ENCODE data around the gene TMEM107. TPM values are rescaled to one million over a fixed set of nuclear protein-coding genes. Genes with fewer than 3 reads are reported as not detected.

Gene TMEM107
- total RNA-seq, 1 experiment from 2014 or later = 30.1 TPM

DNA sequence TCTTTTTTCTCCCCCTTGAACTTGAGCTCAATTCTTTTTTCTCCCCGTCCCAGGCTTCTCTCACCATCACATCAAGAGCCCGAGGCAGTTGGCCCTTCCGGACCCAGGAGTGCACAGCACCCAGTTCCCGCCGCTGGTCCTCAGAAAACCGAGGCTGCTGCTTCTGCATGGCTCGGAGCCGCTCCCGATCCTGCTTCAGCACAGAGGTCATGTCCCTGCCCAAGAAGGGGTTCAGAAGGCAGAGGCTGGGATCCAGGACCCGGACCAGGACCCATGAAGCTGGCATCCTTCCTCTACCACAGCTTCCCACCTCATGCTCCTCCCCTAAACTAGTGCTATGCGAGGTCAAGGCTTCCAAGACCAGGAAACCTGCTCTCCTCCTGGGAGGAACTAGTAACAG, 34.4 kb downstream of the TMEM107 start:
- Histone ChIP-seq H3K79me2 (ENCODE audit: insufficient read depth, low read length) (no peaks in the 10 kb centered on the region), H3K9me3 (ENCODE audit: control insufficient read depth in 1 of 2, insufficient read depth in 1 of 2, low read depth in 1 of 2, low read length in 2 of 2) (no peaks in the 10 kb centered on the region), H3K36me3 (ENCODE audit: control insufficient read depth in 1 of 2, insufficient read depth in 2 of 2, low read length in 2 of 2) (peaks cover 19 to 47% of the 10 kb centered on the region in 2 experiments), H3K9me2 (ENCODE audit: insufficient read depth) (no peaks in the 10 kb centered on the region), H3K27me3 (ENCODE audit: insufficient read depth, low read length) (no peaks in the 10 kb centered on the region), H3K27ac (ENCODE audit: low read depth, low read length) (no peak overlapping the region), H4K20me1 (ENCODE audit: insufficient read depth) (0 out of 2 replicates have a peak, but pooled peaks cover 6% of the 10 kb centered on the region), H3K9ac (ENCODE audit: low read length) (no peak overlapping the region), H3K4me3 (replicated peaks in 1 of 2; ENCODE audit: low read depth in 1 of 2, low read length in 2 of 2) (no peak overlapping the region), H3K4me2 (ENCODE audit: low read length) (no peak overlapping the region), H3K4me1 (ENCODE audit: control insufficient read depth in 1 of 2, insufficient read depth in 2 of 2, low read length in 2 of 2) (peaks cover 15 to 42% of the 10 kb centered on the region in 2 experiments), H2AFZ (ENCODE audit: low read depth, low read length, poor library complexity, severe bottlenecking) (no peak overlapping the region)
- RAD21 ChIA-PET (ENCODE audit: low non-redundant PET in 1 of 2, low total read pairs in 2 of 2, uncharacterized antibody in 2 of 2, unreplicated experiment in 2 of 2) = no interaction called here
- TF ChIP-seq POLR2A (IDR thresholded peaks at IDR 0.05; ENCODE audit: borderline replicate concordance, extremely low read depth, insufficient read depth, insufficient read length) (no peak), RAD21 (IDR thresholded peaks at IDR 0.05; ENCODE audit: low read depth) (no peak), SIN3A (IDR thresholded peaks at IDR 0.05; ENCODE audit: low read depth) (no peak), TCF7L2 (IDR thresholded peaks at IDR 0.05; ENCODE audit: borderline replicate concordance, extremely low read depth, insufficient read depth, insufficient read length) (no peak), FOSL1 (IDR thresholded peaks at IDR 0.05; ENCODE audit: low read depth) (no peak), ELF1 (IDR thresholded peaks at IDR 0.05; ENCODE audit: borderline replicate concordance, low read depth) (no peak), POLR2AphosphoS5 (IDR thresholded peaks at IDR 0.05; ENCODE audit: low read depth, low read length) (no peak), ZNF274 (IDR thresholded peaks at IDR 0.05; ENCODE audit: low read depth, low read length) (no peak), EZH2 (IDR thresholded peaks at IDR 0.05) (no peak), SP1 (IDR thresholded peaks at IDR 0.05; ENCODE audit: low read depth) (no peak), CEBPB (IDR thresholded peaks at IDR 0.05; ENCODE audit: low read depth) (no peak), EZH2phosphoT487 (IDR thresholded peaks at IDR 0.05; ENCODE audit: borderline replicate concordance) (no peak), CBX3 (IDR thresholded peaks at IDR 0.05; ENCODE audit: low read depth) (no peak), SRF (IDR thresholded peaks at IDR 0.05; ENCODE audit: low read depth) (no peak), ZFX (IDR thresholded peaks at IDR 0.05) (no peak)
- TF ChIP-seq, protein P1, sequence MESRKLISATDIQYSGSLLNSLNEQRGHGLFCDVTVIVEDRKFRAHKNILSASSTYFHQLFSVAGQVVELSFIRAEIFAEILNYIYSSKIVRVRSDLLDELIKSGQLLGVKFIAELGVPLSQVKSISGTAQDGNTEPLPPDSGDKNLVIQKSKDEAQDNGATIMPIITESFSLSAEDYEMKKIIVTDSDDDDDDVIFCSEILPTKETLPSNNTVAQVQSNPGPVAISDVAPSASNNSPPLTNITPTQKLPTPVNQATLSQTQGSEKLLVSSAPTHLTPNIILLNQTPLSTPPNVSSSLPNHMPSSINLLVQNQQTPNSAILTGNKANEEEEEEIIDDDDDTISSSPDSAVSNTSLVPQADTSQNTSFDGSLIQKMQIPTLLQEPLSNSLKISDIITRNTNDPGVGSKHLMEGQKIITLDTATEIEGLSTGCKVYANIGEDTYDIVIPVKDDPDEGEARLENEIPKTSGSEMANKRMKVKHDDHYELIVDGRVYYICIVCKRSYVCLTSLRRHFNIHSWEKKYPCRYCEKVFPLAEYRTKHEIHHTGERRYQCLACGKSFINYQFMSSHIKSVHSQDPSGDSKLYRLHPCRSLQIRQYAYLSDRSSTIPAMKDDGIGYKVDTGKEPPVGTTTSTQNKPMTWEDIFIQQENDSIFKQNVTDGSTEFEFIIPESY (IDR thresholded peaks at IDR 0.05; ENCODE audit: extremely low read depth, insufficient replicate concordance, low read length) = no peak
- TF ChIP-seq, protein P2, sequence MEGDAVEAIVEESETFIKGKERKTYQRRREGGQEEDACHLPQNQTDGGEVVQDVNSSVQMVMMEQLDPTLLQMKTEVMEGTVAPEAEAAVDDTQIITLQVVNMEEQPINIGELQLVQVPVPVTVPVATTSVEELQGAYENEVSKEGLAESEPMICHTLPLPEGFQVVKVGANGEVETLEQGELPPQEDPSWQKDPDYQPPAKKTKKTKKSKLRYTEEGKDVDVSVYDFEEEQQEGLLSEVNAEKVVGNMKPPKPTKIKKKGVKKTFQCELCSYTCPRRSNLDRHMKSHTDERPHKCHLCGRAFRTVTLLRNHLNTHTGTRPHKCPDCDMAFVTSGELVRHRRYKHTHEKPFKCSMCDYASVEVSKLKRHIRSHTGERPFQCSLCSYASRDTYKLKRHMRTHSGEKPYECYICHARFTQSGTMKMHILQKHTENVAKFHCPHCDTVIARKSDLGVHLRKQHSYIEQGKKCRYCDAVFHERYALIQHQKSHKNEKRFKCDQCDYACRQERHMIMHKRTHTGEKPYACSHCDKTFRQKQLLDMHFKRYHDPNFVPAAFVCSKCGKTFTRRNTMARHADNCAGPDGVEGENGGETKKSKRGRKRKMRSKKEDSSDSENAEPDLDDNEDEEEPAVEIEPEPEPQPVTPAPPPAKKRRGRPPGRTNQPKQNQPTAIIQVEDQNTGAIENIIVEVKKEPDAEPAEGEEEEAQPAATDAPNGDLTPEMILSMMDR (IDR thresholded peaks at IDR 0.05 in 2 of 3, conservative IDR thresholded peaks at IDR 0.05 in 1 of 3; ENCODE audit: borderline replicate concordance in 1 of 3, insufficient read depth in 1 of 3, low read depth in 2 of 3, low read length in 2 of 3) = no peak
- TF ChIP-seq, protein P3, sequence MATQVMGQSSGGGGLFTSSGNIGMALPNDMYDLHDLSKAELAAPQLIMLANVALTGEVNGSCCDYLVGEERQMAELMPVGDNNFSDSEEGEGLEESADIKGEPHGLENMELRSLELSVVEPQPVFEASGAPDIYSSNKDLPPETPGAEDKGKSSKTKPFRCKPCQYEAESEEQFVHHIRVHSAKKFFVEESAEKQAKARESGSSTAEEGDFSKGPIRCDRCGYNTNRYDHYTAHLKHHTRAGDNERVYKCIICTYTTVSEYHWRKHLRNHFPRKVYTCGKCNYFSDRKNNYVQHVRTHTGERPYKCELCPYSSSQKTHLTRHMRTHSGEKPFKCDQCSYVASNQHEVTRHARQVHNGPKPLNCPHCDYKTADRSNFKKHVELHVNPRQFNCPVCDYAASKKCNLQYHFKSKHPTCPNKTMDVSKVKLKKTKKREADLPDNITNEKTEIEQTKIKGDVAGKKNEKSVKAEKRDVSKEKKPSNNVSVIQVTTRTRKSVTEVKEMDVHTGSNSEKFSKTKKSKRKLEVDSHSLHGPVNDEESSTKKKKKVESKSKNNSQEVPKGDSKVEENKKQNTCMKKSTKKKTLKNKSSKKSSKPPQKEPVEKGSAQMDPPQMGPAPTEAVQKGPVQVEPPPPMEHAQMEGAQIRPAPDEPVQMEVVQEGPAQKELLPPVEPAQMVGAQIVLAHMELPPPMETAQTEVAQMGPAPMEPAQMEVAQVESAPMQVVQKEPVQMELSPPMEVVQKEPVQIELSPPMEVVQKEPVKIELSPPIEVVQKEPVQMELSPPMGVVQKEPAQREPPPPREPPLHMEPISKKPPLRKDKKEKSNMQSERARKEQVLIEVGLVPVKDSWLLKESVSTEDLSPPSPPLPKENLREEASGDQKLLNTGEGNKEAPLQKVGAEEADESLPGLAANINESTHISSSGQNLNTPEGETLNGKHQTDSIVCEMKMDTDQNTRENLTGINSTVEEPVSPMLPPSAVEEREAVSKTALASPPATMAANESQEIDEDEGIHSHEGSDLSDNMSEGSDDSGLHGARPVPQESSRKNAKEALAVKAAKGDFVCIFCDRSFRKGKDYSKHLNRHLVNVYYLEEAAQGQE (IDR thresholded peaks at IDR 0.05; ENCODE audit: low read depth) = no peak
- TF ChIP-seq, protein P4, sequence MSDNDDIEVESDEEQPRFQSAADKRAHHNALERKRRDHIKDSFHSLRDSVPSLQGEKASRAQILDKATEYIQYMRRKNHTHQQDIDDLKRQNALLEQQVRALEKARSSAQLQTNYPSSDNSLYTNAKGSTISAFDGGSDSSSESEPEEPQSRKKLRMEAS (IDR thresholded peaks at IDR 0.05) = no peak
- TF ChIP-seq, protein P5, sequence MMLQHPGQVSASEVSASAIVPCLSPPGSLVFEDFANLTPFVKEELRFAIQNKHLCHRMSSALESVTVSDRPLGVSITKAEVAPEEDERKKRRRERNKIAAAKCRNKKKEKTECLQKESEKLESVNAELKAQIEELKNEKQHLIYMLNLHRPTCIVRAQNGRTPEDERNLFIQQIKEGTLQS (IDR thresholded peaks at IDR 0.05) = no peak
- CTCF ChIA-PET = interaction anchor here (1.6 kb wide), 1 partner anchor 9 kb away, joined by 4 read pairs; no protein-coding TSS in a partner anchor
- intact Hi-C loops (cut with micrococcal nuclease) = no loop called here
- BruUV-seq (replicated peaks) = no TSS peak
- DNase-seq (ENCODE audit: low read depth, low spot score) (no peak), ATAC-seq (no peak)
- POLR2A ChIA-PET = interaction anchor here (1.1 kb wide), 1 partner anchor 9 kb away, joined by 4 read pairs; no protein-coding TSS in a partner anchor
